Choroid plexus epithelial cell (primary cell): Measurements from ENCODE around the gene SMURF1.

Source experiments
- DNase-seq: peaks from one replicate; pipeline ENCODE4 v3.0.0-alpha.2; 2010; ENCODE audit warnings: low read depth
- H3K4me3 ChIP-seq: 2 replicates; pipeline ENCODE4 v1.5.1; 2011; ENCODE audit warnings: low read depth, mild to moderate bottlenecking, control low read depth, low read length, moderate library complexity
- CTCF ChIP-seq: conservative IDR thresholded peaks from 2 replicates; pipeline ENCODE4 v1.5.1; 2011; ENCODE audit warnings: low read depth, mild to moderate bottlenecking, control low read depth, inconsistent platforms, low read length, moderate library complexity

SMURF1 gene

GRCh38 chr7:99090771-99091542, 53.0 kb downstream of the SMURF1 start:
- TF ChIP-seq CTCF: no peak
- DNase-seq: peak; percentile 51
- no peak overlapping the region for H3K4me3 ChIP-seq

GRCh38 chr7:99089914-99090629, 53.8 kb downstream of the SMURF1 start:
- no peak for DNase-seq
- TF ChIP-seq CTCF: no peak
- no peak overlapping the region for H3K4me3 ChIP-seq

GRCh38 chr7:99086944-99087343, 57.0 kb downstream of the SMURF1 start:
- no peak overlapping the region for H3K4me3 ChIP-seq
- no peak for DNase-seq
- TF ChIP-seq CTCF: no peak

- no peak overlapping the region for H3K4me3 ChIP-seq
- no peak for TF ChIP-seq CTCF
- DNase-seq: no peak
These were observed 57.4 kb downstream of the SMURF1 start for GRCh38 chr7:99086532-99086931.

GRCh38 chr7:99083733-99084132, 60.2 kb downstream of the SMURF1 start:
- no peak for TF ChIP-seq CTCF
- H3K4me3 ChIP-seq: no peak overlapping the region
- no peak for DNase-seq

- no peak for TF ChIP-seq CTCF
- DNase-seq: no peak
- H3K4me3 ChIP-seq: no peak overlapping the region
These were observed 60.7 kb downstream of the SMURF1 start for GRCh38 chr7:99083068-99083651.

GRCh38 chr7:99080679-99081078, 63.2 kb downstream of the SMURF1 start:
- no peak overlapping the region for H3K4me3 ChIP-seq
- no peak for DNase-seq
- TF ChIP-seq CTCF: no peak
